ENCODE results near the gene TUBGCP3.

Gene TUBGCP3

DNA sequence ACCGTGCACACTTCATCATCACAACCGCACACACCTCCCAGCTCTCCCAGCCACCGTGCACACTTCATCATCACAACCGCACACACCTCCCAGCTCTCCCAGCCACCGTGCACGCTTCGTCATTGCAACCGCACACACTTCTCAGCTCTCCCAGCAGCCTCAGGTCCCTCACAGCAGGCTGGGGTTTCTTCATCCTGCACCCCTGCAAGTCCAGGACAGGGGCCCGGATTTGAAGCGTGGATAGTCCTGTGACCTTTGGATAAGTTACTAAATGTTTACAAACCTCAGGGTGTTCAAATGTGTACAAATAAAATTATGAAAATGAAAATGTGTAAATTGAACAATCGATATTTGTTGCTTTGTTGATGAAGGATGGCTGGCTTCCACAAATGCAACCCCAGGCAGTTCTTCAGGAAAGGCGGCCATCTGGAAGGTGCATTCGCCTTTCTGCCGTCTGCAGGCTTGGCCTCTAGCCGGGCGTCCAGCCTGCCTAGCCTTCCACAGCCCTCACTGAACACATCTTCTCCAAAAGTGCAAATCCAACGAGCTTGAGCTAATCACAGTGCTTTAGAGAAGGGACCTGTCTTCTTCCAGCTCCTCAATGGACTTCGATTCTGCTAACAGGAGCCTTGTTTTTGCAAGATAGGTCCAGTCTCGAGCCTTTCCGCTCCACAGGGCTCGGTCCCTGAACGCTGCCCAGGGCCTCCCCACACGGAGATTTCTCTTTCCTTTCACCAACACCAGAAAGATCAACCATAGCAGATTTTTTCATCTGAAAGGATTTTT lies 137.6 kb downstream of the TUBGCP3 start:
- no peak for DNase-seq

DNA sequence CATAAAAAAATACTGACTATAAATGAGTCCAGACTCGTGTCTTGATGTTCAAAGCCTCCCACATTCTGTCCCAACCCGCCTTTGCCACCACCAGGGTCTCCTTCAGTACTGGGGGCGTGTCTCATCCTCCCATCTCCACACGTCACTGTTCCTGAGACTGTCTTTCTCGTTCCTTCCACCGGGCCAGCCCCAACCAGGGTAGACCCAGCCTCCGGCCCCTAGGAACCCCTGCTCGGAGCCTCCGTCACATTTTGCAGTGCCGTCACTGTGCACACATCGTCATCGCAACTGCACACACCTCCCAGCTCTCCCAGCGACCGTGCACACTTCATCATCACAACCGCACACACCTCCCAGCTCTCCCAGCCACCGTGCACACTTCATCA lies 138.4 kb downstream of the TUBGCP3 start:
- no peak for DNase-seq

DNA sequence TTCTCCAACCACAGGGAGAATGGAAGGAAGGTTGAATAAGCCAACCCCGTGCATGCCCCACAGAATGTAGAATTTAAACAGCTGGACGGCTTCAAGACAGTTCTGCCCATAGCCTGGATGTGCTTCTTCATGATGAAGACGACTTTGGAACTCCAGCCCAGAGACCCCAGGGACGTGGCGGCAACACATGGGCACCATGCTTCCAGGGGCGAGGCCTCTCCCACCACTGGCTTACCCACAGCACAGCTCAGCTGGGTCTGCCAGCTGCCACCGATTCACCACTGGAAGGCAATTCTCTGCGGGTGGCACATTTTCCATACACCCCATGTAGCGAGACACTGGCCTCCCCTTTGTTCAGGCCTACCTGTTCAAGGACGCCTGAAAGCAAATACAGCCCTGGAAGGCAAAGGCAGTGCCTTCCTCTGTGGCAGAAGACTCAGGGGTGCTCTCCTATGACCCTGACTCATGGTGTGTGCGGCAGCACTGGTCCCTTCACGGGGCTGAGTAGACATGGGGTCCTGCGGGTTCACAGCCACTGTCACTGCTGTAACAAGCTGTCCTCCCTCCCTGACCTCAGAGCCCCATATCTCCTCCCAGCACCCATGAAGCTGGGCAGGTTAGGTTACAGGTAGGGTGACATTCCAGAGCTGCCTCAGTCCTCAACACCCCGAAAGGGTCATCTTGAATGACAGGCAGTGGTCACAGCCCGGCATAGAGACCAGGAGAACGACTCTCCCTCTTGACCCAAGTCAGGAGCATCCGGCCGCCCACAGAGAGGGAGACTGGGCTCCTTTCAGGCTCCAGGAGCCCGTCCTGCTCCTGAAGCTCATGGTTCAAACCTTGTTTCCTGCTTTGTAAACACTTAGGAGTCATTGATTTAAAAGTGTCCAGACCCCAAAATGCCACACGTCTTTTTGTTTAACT lies 139.1 kb downstream of the TUBGCP3 start:
- DNase-seq: no peak

DNA sequence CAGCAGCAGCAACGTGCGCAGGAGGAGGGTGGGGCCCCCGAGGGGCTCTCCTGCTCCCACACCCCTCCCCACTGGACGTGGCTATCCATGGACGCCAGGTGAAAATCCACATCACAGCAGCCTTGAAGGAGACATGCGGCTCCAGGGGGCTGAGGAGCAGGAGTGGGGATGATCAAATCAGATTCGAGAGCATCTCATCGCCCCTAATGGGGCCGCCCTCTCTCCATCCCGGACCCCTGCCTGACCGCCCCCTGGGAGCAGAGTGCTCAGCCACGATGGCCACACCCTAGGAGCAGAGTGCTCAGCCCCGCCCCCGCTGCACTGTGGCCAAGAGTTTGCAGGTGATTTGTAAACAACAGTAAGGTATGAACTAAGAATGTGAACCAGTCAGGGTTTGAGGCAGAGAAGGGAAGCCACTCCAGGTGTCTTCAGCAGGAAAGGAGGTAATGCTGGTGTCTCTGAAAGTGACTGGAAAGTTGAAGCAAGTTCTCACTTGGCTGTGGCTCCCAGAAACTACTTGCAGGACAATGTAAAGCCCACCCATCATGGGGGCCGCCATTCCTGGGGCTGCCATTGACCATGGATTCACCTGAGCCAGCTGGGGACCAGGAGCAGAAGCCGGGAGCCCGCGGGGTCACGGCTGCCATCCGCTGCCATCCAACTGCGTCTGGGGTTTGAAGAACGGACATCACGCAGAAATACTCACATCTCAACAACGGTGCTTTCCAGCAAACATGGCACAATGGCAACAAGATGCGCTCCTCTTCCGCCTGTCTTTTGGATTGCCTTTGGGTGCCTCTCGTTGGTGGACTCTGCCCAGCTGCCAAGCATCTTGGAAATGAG lies 140.0 kb downstream of the TUBGCP3 start:
- DNase-seq: no peak

DNA sequence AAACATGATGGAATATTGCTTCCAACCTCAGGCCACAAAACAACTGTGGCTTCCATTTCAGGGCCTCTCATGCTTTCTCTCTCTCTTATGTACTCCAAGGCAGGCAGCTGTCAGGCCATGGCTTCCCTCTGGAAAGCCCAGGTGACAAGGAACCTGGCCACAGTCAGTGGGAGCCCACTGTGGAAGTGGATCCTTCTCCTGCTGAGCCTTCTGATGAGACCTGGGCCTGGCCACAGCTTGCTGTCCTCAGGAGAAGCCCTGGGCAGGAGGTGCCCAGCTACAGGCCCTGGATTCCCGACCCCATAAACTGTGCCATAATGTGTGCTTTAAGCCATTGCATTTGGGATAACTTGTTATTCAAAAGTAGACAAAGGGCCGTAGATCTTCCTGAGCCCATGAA lies 140.6 kb downstream of the TUBGCP3 start:
- no peak for DNase-seq

DNA sequence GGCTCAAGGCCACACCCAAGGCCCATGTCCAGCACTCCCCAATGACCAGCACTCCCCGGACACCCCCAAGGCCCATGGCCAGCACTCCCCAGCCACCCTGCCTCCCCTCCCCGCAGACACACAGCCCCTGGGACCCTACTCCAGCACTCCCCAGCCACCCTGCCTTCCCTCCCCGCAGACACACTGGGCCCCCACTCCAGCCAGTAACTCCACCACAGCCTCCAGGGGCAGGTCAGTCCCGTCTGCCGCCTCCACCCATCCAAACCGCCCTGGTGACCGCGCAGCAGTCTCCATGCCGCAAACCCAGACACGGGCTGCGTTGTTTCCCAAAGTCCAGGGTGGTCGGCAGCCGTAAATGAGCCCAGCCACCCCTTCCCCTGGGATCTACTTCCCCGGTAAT lies 141.1 kb downstream of the TUBGCP3 start:
- DNase-seq: no peak

DNA sequence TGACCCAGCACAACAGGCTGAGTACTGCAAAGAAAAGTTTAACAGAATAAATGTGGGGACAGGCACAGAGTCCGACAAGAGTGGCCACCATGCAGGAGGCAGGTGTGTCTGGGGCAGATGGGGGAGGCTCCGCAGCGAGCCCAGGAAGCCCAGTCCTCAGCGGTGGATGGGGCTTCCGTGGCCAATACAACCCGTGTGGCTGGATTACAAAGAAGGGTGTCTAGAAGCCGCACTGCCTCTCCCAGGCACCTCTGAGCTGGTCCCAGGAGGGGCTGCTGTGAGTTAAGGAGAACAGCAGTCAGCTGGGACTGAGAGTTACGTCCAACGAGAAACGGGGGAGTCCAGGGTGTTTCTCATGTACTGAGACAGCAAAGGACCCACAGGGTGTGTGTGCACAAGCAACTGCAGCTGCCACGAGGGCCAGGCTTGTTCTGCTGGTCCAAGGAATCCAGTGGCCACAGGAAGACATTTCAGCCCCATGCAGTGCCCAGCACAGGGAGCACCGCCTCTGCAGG lies 141.5 kb downstream of the TUBGCP3 start:
- DNase-seq: no peak

DNA sequence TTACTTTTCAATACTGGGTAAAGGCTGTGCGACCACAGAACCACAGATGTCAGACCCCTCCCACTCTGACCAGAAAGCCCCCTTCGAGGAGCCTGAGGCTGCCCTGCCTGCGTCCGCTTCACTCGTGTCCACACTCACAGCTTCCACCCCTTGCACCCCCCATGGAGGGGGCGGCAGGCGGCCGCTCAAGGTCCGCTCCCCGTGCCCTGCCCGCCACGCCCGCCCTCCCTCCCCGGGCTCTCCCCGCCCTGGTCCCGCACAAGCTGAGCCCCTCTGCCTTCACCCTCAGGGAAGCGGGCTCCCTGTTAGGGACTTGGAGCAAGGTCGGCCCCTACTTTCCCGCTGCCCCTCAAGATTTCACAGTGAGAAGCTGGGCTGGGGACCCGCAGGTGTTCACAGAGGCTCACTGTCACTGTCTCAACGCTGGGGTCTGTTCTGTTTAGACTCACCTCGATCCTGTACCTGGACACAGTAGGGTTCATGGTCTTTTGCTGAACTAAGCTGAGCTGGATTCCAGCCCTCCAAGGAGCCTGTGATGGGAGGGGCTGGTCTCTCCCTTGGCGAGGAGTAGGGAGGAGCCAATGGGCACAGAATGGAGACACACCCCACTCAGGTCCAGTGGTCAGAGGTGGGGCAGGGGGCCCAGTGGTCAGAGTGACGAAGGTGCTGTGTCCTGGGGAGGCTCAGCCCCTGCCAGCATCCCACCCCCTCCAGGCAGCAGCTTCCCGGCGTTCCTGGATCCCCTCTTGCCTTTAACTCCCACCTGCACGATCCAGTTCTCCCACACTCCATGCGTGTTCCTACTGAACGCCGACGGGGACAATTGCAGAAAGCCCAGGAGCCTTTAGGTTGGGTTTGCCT lies 142.3 kb downstream of the TUBGCP3 start:
- no peak for DNase-seq

DNA sequence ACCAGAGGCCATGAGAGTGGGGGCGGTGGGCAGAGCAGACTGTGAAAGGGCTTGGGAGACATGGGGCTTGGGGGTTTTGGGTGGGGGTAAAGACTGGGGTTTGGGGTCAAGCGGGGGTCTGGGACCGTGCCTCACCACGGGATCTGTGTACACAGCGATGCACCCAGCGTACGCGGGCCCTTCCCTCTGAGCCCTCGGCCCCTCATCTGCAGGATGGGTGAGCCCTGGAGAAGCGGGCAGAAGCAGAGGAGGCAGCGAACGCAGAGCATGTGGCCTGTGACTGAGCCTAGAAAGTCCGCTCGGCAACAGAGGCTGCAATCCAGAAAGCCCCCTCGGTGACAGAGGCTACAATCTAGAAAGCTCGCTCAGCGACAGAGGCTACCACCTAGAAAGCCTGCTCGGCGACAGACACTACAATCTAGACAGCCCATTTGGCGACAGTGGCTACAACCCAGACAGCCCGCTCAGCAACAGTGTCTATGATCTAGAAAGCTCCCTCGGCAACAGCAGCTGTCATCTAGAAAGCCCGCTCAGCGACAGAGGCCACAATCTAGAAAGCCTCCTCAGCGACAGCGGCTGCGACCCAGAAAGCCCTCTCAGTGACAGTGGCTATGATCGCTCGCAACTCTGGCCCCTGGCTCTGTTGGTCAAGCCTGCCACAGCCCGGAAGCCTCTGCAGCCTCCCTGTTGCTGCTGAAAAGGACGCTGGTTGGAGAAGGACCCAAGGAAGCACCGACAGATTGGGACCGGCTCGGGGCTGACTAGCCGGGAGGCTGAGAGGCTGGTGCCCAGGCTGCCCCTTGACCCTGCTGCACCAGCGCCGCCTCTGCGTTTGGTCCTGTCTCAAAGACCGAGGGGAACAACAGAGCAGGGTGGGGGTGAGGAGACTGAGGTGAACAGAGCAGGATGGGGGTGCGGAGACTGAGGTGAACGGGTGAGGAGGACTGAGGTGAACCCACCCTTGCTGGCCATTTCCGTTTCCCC lies 143.2 kb downstream of the TUBGCP3 start:
- no peak for DNase-seq

DNA sequence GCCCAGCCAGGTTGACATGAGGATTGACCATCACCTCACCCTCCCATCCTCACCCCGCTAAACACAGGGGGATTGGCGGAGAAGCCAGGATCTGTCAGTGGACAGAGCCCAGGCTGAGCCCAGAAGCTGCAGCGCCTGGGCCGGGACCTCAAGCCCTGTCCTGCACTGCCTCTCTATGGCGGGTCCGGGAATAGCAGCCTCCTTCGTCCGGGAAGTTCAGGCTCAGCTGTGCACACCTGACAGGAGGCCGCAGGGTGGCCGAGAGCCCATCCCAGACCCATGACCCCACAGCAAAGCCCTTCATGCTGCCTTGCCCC lies 144.0 kb downstream of the TUBGCP3 start:
- no peak for DNase-seq

DNA sequence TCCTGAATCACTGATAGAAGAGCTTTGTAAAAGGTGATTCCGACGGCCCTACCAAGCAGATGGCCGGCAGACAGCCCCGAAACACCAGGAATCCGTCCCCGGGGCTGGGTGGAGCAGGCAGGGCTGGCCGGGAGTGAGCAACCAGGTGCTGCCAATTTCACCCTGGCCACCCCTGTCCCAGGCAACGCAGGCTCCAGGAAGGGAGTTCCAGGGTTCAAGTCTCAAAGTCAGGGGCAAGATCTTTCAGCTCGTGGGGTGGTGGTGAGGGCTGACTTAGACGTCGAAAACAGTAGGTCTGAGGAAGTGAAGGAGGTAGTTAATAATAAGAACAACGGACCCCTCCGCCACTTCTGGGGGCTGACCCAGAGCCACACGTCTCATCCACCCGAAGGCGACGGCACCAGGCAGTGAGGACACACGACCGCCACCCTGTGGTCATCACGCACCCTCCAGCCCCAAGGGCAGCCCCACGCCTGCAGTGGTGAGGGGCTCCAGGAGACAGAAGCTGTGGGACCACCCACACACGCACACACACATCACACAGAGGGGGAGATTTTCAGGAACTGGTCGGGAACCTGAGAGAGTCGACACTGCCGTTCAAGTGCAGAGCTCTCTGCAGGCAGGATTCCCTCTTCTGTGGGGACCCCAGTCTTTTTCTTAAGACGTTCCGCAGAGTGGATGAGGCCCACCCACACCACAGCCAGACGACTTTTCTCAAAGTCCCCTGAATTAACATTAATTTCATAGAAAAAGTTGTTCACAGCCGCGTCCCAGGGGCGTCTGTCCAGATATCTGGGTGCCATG lies 144.6 kb downstream of the TUBGCP3 start:
- DNase-seq: no peak

DNA sequence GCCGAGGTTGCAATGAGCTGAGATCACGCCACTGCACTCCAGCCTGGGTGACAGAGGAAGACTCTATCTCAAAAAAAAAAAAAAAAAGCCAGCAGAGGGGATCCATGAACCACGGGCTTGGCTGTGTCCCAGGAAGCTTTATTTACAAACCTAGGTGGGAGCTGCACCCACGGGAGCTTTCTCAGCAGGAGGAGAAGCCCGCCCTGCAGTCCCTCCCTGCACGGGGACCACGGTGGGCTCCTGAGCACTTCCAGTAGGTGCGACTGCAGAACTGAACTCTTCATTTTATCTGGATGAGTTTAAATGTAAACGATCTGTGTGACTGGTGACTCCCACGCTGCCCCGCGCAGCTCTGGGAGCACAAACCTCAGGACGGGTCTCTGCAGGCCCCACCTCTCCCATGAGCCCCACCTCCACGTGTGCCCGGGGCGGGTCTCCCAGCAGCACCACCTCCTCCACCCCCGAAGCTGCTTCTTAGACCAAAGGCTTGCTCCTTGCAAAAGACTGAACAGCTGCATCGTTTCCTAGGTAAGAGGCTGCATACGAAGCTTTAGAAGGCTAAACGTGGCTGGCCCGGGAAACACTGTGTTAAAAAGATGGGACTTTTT lies 145.4 kb downstream of the TUBGCP3 start:
- DNase-seq: no peak

DNA sequence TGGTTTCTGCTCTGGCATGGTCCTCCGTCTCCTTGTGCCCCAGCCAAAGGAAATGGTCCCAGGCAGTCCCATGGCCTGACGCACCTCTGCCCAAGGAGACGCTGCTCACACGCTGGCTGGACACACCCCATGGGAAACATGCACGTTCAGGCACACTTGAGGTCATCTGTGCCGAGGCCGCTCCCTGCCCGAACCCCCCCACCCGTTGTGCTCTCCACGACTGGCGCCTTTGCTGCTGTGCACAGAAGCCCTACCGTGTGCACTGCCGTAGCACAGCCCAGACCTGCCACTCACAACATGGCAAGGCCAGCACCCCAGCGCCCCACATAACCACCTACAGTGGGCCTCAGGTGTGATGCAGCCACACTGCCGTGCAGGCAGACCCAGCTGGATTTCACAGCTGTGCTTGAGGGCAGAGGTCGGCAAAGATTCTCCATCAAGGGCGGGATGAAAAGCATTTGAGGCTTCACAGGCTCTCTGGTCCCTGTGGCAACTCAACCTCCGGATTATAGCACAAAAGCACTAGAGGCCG lies 146.1 kb downstream of the TUBGCP3 start:
- no peak for DNase-seq

DNA sequence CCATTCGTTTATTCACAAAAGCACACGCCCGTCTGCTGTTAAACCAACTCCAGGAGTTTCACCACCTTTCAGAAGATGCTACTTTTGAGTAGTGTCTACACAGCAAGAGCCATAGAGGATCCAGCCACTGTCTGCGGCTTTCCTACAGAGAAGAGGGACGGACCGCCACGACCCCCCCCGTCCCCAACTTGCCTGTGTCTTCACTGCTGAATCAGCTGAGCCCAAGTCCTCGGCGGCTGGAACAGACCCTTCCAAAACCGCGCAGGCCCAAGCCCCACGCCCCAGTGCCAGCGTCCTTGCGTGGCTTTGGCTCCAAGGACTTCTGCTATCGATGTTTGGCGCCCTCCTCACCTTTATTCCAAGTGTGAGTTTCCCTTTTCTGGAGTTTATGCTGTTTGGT lies 146.7 kb downstream of the TUBGCP3 start:
- no peak for DNase-seq

DNA sequence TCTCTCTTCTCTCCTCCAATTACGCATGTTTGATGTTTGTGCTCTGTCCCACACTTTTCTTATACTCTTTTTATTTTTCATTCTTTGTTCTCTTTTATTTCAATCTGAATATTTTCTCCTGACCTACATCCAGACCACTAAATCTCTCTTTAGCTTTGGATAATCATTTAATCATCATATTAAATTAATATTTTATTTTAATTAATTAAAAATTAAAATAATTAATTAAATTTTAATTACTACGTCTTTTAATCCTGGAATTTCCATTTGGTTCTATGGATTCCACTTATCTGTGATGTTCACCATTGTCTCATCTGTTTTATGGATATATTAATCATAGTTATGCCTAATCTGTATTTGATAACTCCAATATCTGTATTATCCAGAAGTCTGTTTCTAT lies 149.4 kb downstream of the TUBGCP3 start:
- DNase-seq: no peak

DNA sequence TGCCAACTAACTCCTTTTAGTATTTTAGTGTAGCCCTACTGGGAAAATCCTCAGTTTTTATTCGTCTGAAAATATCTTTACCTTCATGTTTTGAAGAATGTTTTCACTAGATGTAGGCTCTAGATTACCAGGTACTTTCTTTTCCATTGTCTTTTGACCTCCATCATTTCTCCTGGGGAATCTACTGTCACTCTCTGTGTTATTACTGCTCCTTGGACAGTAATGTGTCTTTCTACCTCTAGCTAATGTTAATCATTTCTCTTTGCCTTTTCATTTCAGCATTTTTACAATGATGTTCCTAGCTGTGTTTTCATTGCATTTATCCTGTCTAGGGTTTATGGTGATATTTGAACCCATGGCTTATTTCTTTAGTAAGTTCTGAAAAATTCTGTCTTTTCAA lies 149.9 kb downstream of the TUBGCP3 start:
- no peak for DNase-seq

DNA sequence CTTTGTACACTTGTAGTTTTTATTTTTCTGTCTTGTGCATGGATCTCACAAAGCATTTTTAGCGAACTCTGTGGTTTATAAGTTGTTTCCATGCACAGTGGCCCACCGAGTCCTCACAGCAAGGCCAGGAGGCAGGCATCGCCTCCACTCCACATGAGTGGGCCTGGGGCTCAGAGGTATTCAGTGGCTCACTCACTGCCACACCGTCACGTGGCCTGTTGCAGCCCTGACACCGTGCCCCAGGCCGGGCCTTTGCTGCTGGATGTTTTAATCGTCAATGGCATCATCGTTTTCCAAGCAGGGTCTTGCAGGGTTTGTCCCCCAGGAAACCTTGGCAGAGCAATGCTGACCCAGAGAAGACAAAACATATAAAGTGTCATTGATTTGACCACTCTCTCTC lies 152.0 kb downstream of the TUBGCP3 start:
- no peak for DNase-seq

All from SW 1271 (cell line).